GM20000 (cell line): ENCODE data around the gene LMOD3.

Experiments used
- DNase-seq: peaks from one replicate; pipeline ENCODE4 v3.0.0; 2012; ENCODE audit warnings: low spot score
- CTCF ChIP-seq: IDR thresholded peaks from 2 replicates; pipeline ENCODE4 v1.5.1; 2012; ENCODE audit warnings: mild to moderate bottlenecking, control low read depth; ENCODE audit errors: extremely low read depth, missing control alignments

The LMOD3 gene

GRCh38 chr3:69122403-69122802, at the start of gene LMOD3:
TSS of gene LMOD3 (minus strand) at chr3:69122595. CDS start at chr3:69122386, 209 bp downstream.
- no peak for TF ChIP-seq CTCF
- DNase-seq = no peak

- no peak for TF ChIP-seq CTCF
- DNase-seq = no peak
Measured at GRCh38 chr3:69172058-69172457, 49.7 kb upstream of the LMOD3 start.

DNA sequence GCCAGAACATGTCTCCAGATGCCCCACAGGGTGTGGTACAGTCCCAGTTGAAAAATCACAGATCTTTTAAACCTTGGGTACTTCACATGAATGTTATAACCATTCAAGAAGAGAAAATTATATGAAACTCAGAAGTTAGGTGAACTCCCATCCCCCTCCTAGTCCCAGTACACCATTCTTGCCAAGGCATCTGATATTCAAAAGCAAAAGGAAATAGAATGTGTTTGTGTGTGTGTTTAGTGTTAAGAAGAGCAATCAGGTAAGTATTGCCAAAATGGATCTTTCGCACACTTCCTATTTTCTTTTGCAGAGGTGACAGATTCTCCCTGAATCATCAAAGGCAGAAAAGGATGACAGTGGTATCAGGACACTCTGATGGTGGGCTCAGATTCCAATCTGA, 44.1 kb upstream of the LMOD3 start:
- no peak for DNase-seq
- no peak for TF ChIP-seq CTCF

GRCh38 chr3:69165744-69166143, 43.3 kb upstream of the LMOD3 start:
- no peak for DNase-seq
- TF ChIP-seq CTCF = no peak

DNA sequence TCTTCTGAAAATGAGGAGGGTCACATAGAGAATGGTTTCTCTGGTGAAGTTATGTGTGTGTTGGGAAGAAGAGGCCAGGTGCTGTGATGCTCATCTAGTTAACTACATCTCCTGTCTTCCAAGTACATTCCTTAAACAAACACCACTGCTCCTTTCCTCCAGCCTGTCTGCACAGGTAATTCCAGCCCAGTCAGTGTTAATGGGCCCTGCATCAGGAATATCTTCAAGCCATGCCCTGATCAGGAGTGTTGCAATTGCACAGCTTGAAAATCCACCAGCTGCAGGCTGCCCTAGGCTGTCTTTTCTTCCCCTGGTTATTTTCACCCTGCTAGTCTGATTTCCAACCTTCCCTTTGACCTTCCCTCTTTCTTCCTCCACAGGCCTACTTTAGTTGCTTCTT, 41.9 kb upstream of the LMOD3 start:
- no peak for DNase-seq
- no peak for TF ChIP-seq CTCF

- no peak for TF ChIP-seq CTCF
- DNase-seq = no peak
Measured at GRCh38 chr3:69162308-69162980, 40.0 kb upstream of the LMOD3 start.

- TF ChIP-seq CTCF = peak; percentile 61
- DNase-seq = peak; percentile 53
Measured at GRCh38 chr3:69161587-69162307, 39.4 kb upstream of the LMOD3 start.
